HG03378 (cell line): Measurements from ENCODE around the gene SLITRK2.

Experiments
- ATAC-seq: cut with Tn5 transposase; IDR thresholded peaks from one replicate; pipeline ENCODE4 v1.9.1; 2021; ENCODE audit warnings: mild to moderate bottlenecking, moderate library complexity; ENCODE audit not compliant: unreplicated experiment

SLITRK2 gene

GRCh38 chrX:145848857-145849256 lies 31.2 kb downstream of the SLITRK2 start:
- ATAC-seq = no peak

DNA sequence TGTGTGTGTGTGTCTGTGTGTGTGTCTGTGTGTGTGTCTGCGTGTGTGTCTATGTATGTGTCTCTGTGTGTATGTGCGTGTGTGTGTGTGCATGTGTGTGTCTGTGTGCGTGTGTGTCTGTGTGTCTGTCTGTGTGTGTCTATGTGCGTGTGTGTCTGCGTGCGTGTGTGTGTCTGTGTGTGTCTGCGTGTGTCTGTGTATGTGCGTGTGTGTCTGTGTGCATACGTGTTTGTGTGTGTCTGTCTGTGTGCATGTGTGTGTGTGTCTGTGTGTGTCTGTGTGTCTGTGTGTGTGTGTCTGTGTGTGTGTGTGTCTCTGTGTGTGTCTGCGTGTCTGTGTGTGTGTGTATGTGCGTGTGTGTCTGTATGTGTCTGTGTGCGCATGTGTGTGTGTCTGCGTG lies 35.6 kb downstream of the SLITRK2 start:
- ATAC-seq = no peak

DNA sequence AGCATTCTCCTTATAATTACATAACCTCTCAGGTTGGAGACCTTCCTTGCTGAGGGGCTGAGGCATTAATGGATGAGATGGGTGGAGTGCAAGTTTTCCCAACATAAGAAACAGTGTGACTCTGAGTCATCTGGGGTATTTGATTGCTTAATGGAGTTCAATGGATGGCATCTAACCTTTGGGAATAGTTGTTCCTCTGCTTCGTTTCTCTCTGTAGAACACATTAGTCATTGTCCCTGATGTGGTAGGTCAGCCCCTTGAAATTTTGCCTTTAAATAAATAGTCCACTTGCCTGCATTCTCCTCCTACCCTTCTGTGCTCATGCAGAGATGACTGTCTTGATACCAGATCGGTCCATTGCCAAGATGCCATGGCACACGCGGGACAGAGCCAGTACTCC lies 38.6 kb downstream of the SLITRK2 start:
- ATAC-seq = no peak

- no peak for ATAC-seq
Observed at GRCh38 chrX:145861818-145862217, 44.2 kb downstream of the SLITRK2 start.

DNA sequence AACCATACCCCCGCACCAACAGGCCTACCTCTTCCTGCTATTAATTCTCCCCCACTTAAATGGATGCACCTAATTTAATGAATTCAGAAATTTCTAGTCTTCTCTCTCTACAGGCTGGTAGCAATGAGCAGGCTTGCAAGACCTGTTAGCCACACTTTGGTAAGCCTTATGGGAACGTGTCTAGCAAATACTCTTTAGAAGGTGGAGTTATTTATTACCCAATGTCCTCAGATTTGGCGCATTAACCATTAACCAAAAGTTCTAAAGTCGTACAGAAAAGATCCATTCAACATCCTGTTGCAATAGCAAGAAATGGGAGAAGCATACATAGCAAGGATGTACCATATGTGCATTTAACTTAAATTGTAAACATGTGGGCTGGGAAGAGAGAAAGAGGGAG lies 47.5 kb downstream of the SLITRK2 start:
- no peak for ATAC-seq
